NOMO-1 treated with DMSO at 0.1 percent for 48 hours (cell line): ENCODE results near the gene GJB1.
"Not testable (repeated sequence)": the region's sequence is repeated elsewhere in the genome, so short reads cannot be mapped to it uniquely, and the experiment has no call there.

ENCODE experiments used
- DNase-seq: peaks from one replicate; lab custom pipeline; 2025; ENCODE audit not compliant: unreplicated experiment; lab: John Stamatoyannopoulos, UW

The GJB1 gene

DNA sequence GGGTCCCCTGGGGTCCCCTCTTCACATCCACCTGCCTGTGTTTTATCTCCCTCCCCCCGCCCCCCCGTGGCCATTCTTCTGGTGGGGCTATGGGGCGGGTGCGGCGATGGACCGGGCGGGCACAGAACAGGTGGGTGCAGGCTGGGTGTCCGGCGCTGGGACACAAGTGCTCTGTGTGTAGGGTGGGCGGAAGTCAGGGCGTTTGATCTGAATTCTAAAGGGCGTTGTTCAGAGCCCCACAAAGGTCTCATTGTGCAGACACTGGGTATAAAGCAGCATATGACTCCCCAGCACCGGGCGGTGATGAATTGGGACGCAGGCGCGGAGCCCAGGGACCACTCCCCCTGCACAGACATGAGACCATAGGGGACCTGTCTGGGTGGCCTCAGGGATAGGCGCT lies at the start of gene GJB1:
GJB1 (plus strand) TSS at position 296 of the 400 bp plus-strand sequence. CDS start 484 bp downstream, outside the sequence.
- DNase-seq, result no peak

DNA sequence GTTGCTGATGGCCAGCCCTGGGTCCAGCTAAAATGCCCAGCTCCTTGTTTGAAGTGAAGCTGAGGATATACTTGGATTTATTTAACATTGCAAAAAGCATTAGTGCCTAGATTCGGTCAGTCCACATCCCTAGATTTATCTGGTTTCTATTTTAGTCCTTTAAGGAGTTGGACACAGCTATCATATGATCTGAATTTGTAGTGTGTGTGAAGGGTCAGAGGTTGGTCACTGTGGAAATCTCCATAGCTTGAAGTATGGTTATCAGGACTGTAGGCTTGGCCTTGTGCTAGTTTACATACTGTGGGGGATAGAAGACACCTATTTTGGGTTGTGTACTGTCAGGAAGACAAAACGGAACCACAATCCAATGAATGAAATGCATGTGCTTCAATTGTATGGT lies 49.6 kb upstream of the GJB1 start:
- no peak for DNase-seq

DNA sequence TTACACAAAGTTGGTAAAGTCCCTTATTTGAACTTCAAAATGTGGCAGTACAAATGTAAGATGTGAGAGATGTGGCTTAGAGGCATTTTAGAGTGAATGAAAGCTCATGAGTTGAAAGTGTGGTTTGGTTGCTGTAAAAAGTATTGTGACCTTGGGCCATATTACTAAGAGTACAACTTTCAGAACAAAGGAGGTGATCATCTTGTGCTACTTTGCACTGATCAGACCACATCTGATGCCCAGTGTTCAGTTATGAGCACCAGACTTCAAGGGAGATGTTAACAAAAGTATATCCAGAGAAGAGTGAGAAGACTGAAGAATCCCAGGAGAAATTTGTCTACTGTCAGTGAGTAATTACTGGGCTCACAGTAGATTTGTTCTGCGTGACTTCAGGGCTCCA lies 48.2 kb upstream of the GJB1 start:
- no peak for DNase-seq

DNA sequence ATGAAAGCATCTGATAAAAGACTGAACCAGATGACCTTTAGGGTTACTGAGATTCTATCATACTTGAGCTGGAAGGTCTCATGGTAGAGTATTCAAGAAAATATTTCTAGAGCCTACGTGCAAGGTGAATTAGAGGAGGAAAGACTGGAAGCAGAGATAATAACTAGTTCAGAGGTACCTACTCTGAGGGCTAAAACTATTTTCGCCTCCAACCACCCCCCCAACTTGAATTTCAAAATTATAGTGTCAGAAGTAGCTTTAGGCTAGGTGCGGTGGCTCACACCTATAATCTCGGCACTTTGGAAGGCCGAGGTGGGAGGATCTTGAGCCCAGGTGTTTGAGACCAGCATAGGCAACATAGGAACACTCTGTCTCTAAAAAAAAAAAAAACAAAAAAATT lies 47.5 kb upstream of the GJB1 start:
- no peak for DNase-seq

DNA sequence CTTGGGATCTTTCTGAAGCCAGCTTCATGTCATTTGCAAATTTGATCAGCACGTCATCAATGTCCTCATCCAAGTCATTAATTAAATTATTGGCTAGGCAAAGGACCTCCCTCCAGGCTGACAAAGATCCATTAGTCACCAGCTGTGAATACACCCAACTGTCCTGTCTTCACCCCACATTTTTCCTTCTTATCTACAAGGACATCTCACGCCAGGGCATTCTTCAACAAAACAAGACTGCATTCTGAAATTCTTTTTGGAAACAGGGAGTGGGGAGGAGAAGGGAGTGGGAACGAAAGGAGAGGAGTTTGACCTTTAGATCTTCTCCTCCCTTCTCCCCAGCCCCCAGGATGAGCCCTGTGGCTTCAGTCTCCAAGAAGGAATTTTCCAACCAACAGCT lies 45.7 kb upstream of the GJB1 start:
- DNase-seq, result no peak

DNA sequence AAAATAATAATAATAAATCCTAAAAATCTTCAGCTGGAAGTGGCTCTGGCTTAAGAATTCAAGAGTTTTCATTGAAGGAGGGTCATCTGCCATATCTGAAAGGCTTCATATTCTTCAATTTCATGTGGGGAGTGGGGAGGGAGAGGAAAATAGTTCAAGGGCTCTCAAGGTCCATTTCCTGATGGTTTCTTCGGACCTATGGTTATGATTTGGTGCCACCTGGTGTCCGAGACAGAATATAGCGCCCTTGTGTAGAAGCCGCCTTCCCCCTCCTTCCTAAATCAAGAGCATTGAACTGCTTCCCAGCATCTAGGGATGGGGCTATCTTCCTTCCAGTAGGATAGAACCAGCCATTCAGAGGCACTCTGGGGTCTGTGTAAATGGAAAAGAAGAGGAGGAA lies 44.1 kb upstream of the GJB1 start:
- DNase-seq, result peak; percentile 38

DNA sequence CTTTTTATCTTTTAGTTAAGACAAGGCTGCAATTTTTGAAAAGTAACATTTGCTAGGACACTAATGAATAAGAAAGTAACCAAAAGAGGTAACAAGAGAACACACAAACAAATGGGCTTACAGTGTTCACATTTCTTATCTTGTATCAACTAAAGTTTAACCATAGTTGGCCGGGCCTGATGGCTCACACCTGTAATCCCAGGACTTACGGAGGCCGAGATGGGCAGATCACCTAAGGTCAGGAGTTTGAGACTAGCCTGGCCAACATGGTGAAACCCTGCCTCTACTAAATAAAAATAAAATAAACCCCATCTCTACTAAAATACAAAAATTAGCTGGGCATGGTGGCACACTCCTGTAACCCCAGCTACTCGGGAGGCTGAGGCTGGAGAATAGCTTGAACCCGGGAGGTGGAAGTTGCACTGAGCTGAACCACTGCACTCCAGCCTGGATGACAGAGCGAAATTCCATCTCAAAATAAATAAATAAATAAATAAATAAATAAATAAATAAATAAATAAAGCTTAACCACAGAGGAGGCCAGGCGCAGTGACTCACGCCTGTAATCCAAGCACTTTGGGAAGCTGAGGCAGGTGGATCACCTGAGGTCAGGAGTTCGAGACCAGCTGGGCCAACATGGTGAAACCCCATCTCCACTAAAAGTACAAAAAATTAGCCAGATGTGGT lies 42.3 kb upstream of the GJB1 start:
- not testable (repeated sequence) for DNase-seq

DNA sequence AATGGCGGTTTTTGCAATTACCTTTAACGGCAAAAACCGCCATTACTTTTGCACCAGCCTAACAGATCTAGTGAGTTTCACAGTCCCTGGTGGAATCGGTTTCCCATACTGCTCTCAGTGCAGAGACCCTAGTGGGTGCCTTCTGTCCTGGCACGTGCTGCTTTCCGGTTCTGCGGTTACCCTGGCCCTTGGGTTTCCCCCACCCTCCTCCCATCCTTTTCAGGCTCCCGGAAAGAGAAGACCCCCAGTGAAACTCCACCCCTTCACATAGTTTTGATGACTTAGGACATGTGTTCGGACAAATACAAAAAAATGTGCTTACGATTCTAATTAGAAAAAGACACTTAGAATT lies 41.5 kb upstream of the GJB1 start:
- no peak for DNase-seq

DNA sequence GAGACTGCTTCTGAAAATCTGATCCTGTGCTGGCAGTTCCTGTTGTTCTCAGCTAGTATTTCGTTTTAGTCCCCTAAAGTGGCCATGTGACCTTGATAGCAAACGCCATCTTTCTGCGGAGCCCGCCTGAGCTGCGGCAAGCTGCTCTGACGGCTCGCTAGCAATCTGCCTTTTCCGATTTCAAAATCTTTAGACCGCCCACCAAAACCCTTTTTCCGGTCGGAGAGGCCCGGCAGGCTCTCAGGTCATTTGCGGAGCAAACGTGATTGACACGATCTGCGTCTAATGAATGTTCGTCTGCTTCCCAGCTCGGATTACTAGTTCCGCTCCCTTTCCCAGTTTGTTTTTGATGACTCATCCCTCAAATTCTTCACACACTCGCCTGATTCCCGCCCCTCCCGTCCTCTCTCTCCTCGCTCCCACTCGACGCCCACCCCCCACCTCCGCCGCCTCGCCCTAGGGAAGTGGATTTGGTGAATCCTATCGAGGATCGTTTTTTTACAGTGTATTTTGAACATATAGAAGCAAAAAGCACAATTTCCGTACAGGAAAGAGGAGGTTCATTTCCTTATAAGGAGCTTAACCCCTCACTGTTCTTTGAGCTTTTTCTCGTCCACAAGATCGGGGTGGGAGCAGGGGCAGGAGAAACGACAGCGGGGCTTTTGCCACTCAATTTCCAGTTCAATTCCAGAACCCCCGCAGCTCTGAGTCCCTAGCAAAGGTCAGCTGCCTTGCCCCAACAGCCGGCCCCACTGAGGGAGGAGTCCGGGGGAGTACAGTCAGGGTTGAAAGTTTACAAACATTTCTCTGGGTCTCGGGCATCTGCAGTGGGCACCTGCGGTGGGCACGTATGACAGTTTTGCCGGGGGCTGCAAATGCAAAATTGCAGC lies 40.9 kb upstream of the GJB1 start:
- DNase-seq, result peak; percentile 88

DNA sequence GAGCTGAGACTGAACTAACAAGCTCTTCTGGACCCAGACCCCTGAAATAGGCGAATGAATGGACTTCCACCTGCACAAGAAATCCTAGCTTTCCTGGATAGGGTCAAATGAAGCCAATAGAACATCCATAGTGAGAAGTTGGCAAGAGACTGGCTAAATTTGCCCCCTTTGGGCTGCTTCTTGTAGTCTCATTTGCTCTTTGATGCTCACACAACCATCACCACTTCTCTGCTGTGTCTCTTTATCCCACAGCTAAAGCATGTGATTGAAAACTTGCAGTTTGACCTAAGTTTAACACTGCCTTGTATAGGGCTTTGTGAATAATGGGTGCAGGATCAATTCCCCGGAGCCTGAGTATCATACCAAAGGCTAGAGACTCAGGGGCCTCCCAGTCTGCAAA lies 40.2 kb upstream of the GJB1 start:
- no peak for DNase-seq

DNA sequence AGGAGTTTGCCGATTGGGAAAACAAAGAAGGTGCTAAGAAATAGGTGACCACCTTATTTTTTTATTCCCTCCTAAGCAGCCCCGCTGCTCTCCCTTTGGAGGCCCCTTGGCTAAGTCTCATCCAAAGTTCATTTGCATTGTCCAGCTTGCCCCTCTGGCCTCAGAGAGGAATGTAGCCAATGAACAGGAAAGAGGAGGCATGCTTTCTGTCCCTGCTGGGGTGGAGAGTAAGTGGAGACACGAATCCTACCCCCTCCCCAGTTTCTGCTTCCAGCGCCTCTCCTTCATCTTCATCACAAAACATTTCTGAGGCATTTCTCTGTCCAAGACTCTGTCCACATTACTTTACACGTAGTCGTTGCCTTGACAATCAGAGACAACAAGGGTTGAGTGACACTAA lies 39.7 kb upstream of the GJB1 start:
- no peak for DNase-seq

DNA sequence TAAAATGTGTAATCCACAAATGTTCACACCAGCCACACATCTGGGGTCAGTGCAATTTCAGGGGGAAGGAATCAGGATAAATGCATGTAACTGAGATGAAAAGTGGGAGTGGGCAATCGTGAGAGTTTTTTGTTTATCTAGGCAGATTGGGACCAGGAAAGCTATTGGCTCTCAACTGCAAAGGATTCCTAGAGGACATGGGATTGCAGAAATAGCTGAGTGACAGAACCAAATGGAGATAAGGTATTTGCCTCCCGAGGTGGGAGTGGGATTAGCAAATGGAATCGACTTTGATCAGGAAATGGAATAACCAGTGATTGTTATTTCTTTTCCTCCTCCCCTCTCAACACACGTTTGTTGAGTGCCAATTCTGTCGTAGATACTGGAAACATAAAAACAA lies 38.9 kb upstream of the GJB1 start:
- no peak for DNase-seq

DNA sequence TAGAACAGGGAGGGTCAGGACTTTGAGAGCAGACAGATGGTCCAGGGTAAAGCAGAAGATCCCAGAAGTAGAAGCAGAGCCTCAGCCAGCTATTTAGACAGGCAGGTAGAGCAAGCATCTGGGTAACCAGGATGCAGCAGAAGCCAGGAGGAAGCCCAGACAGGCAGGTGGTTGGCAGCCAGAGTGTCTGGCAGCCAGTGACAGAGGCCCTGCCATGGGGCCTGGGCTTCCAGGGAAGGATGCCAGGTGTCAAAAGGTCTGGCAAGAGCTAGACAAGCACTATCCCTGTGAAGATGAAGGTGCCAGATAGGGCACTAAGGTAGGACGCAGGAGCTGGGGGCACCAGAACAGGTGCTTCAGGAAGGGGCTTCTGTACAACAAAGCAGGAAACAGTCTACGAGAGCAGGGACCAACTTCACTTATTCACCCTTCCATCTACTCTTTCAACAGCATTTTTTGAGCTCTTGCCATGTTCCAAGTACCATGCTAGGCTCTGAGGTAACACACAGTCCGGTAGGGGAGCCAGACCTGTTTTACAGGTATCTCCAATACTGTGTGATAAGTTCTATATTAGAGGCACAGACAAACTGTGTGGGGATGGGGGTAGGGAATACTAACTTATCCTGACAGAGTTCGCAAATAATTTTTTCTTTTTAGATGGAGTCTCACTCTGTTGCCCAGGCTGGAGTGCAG lies 38.1 kb upstream of the GJB1 start:
- no peak for DNase-seq

DNA sequence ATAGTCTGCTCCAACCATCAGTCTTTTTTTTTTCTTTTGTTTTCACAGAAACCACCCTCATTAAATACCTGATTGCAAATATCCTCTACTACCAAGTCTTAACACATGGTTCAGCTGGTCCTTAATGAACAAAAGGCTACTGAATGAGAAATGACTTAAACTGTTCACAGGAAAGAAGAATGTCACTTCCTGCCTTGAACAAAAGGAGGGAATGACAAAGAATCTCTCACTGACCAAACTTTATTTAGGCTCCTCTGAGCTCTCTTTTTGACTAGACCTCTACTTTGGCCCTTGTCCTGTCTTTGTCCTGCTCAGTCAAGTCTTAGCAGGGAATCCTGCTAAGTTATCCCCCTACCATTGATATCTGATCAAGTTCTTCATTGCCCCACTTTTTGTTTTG lies 31.8 kb upstream of the GJB1 start:
- DNase-seq, result no peak

DNA sequence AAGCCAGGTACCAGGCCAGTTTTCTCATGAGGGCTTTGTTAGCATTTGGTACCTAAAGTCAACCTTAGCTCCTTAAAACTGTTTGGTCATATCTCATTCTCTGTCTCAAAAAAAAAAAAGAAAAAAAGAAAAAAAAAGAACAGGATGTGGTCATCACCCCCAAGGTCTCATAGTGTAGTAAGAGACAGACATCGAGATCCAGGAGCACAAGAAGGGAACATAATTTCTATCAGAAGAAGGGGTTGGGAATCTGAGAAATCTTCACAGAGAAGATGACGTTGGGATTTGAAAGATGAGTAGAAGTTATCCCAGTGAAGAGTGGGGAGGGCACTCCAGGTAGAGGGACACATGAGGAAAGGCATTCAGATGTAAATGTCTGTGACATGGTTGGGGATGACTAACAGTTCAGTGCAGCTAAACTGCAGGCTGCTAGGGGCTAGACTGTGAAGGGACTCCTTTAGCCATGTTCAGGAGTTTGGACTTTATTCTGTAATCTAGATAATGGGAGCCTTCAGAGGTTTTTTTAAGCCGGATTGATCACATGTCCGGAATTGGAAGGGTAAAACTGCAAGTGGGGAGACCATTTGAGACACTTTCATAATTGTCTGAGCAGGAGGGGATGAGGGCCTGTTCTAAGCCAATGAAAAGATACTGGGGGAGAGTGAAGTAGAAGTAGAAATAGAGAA lies 26.9 kb upstream of the GJB1 start:
- peak; percentile 24 for DNase-seq

DNA sequence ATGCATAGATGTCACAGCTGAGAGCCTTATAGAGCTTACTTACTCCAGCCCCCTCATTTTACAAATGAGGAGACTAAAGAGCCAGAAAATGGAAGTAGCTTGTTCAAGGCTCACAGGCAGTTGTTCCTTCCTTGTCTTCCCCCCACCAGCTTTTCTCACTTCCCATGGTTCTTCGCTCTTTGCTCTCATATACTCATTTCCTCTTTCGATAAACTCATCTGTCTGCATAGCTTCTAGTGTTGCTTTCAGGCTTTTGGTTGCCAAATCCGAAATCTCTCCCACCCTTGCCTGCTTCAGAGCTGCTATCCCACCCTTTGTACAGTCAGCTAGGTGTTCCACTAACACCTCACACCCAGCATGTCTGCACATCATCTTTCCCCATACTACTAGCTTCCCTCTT lies 25.0 kb upstream of the GJB1 start:
- peak; percentile 88 for DNase-seq

DNA sequence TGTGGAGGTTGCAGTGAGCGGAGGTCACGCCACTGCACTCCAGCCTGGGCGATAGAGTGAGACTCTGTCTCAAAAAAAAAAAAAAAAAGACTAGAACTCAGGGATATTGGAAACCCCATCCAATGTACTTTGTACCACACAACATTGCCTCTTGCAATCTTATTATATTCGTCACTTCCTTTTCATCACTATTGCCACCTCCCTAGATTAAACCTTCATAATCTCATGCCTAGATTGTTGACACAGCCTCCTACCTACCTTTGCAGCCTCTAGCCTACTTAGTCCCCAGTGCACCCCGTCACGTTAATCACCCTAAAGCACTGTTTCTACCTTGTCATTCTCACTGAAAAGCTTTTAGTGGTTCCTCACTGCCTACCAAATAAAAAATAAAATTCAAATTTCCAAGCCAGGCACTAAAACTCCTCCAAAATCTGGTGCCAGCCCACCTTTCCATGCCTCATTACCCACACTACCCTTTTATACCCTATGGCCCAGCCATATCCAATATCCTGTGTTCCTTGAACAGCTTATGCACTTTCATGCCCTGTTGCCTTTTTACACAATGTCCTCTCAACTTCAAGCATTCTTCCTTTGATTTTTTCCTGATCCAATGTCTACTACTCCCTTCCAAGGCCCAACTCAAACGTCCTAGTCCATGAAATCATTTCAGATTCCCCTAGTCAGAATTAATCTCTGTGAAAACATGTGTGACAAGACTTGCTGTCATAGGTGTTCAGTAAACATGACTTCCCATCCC lies 23.6 kb upstream of the GJB1 start:
- no peak for DNase-seq

DNA sequence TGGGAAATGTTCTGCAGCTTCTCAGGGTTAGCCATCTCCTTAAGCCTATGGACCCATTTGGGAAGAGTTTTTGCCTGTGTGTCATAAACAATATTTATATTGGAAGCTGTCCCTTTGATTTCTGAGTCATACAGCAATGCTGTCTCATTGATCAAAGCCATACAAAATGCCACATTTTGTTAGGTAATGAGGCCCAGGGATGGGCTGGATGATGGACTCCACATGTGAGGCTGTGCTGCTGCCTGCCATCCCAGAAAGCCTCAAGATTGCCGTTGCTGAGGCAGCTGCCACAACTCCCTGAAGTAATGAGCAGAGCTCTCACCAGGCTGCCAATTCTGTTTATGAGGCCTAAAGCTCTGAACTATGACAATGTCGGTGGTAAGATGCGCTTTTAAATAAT lies 12.2 kb upstream of the GJB1 start:
- no peak for DNase-seq

DNA sequence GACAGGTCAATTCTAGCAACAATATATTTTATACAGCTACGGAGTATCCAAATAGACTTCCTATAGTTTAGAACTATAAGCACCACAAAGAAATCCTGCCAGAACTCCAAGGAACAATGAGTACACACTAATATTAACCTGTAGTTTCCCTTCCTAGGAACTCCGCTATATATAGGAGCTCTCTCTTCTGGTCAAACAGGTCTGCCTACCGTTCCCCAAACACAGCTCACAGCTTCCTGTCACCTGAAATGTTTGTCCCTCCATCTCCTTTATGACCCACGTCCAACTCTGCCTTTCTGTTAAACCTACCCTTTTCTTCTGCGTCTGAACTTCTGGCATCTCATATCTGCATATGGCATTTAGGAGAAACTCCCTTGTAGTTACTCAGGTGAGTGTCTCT lies 10.5 kb upstream of the GJB1 start:
- DNase-seq, result no peak

DNA sequence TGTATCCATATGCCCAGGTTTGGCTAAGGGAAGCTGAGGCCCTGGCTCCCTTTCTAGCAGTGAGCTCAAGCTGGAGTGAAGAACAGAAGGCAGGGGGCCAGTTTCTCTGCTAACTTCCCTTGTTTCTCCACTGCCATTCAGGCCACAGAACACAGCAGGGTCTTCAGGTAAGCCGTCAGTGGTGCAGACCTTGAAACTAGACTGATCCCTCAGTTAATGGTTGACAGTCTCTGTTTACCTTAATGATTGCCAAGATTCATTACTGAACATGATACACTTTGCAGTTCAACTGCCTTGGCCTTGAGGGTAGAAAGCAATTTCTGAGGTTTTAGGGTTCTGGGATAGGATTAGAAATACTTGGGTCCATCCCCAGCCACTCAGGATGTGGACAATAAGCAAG lies 8.9 kb upstream of the GJB1 start:
- no peak for DNase-seq
